Measurements from ENCODE around the gene ADGRE2.
A peak's percentile ranks its signal among the peaks of the same experiment; 100 is the strongest.

Gene ADGRE2

GRCh38 chr19:14735915-14736314 is 42.4 kb downstream of the ADGRE2 start:
- DNase-seq (ENCODE audit: low read depth), result no peak

- no peak for DNase-seq (ENCODE audit: low read depth)
Measured at GRCh38 chr19:14733574-14733973, 44.8 kb downstream of the ADGRE2 start.

- no peak for DNase-seq (ENCODE audit: low read depth)
Measured at GRCh38 chr19:14732510-14732909, 45.9 kb downstream of the ADGRE2 start.

- no peak for DNase-seq (ENCODE audit: low read depth)
Measured at GRCh38 chr19:14731200-14731599, 47.2 kb downstream of the ADGRE2 start.

GRCh38 chr19:14728595-14728994 is 49.8 kb downstream of the ADGRE2 start:
- DNase-seq (ENCODE audit: low read depth), result no peak

- DNase-seq (ENCODE audit: low read depth), result no peak
Measured at GRCh38 chr19:14722127-14722526, 56.2 kb downstream of the ADGRE2 start.

GRCh38 chr19:14719162-14719561 is 59.2 kb downstream of the ADGRE2 start:
- no peak for DNase-seq (ENCODE audit: low read depth)

- DNase-seq (ENCODE audit: low read depth), result no peak
Measured at GRCh38 chr19:14718522-14719116, 59.7 kb downstream of the ADGRE2 start.

GRCh38 chr19:14715841-14716240 is 62.5 kb downstream of the ADGRE2 start:
- no peak for DNase-seq (ENCODE audit: low read depth)

- DNase-seq (ENCODE audit: low read depth), result no peak
Measured at GRCh38 chr19:14704450-14704849, 73.9 kb downstream of the ADGRE2 start.

- no peak for DNase-seq (ENCODE audit: low read depth)
Measured at GRCh38 chr19:14703833-14704232, 74.5 kb downstream of the ADGRE2 start.

GRCh38 chr19:14700711-14701375 is 77.5 kb downstream of the ADGRE2 start:
- no peak for DNase-seq (ENCODE audit: low read depth)

GRCh38 chr19:14699641-14700040 is 78.7 kb downstream of the ADGRE2 start:
- no peak for DNase-seq (ENCODE audit: low read depth)

GRCh38 chr19:14695471-14695870 is 82.9 kb downstream of the ADGRE2 start:
- DNase-seq (ENCODE audit: low read depth), result no peak

GRCh38 chr19:14694641-14695266 is 83.6 kb downstream of the ADGRE2 start:
- DNase-seq (ENCODE audit: low read depth), result no peak

- peak; percentile 43 for DNase-seq (ENCODE audit: low read depth)
Measured at GRCh38 chr19:14689598-14690503, 88.5 kb downstream of the ADGRE2 start, which contains the start of gene ZNF333. TSS of gene ZNF333 (plus strand) at chr19:14690048. CDS start at chr19:14693492, 3,444 bp downstream.

GRCh38 chr19:14686411-14686810 is 91.9 kb downstream of the ADGRE2 start:
- DNase-seq (ENCODE audit: low read depth), result no peak

- DNase-seq (ENCODE audit: low read depth), result no peak
Measured at GRCh38 chr19:14683439-14683838, 94.9 kb downstream of the ADGRE2 start.
